Adrenal gland (tissue), 12 donors: Measurements from ENCODE around the gene DOCK3. TPM values are rescaled to one million over a fixed set of nuclear protein-coding genes. Genes with fewer than 3 reads are reported as not detected.

ENCODE experiments used
- DNase-seq, 7 donors: peaks; one replicate each; pipeline ENCODE4 v3.0.0-alpha.2; 2019 to 2020
- H3K27ac ChIP-seq, 5 donors: fragments of 200-600 bp; sonication (generic) in 4 of 5; 1 replicate in 3 of 5; 2 replicates in 2 of 5; pipeline versions ENCODE4 v1.5.1 to v1.8.0; 2016 to 2020; ENCODE audit warnings: mild to moderate bottlenecking in 1 of 5
- H3K27me3 ChIP-seq: fragments of 200-600 bp; 2 replicates; pipeline ENCODE4 v1.8.0; 2021
- H3K36me3 ChIP-seq, 2 donors: fragments of 200-600 bp; replicated peaks in 1 of 2; 1 replicate in 1 of 2; 2 replicates in 1 of 2; pipeline versions ENCODE4 v1.5.1 to v1.8.0; 2018 to 2022
- H3K4me1 ChIP-seq, 2 donors: fragments of 200-600 bp; replicated peaks in 1 of 2; 1 replicate in 1 of 2; 2 replicates in 1 of 2; pipeline versions ENCODE4 v1.5.1 to v1.8.0; 2018 to 2021
- H3K4me3 ChIP-seq, 4 donors: fragments of 200-600 bp; sonication (generic) in 3 of 4; one replicate each; pipeline ENCODE4 v1.5.1; 2016 to 2018
- H3K9me3 ChIP-seq, 3 donors: fragments of 200-600 bp; sonication (generic) in 1 of 3; replicated peaks in 1 of 3; 1 replicate in 2 of 3; 2 replicates in 1 of 3; pipeline versions ENCODE4 v1.5.1 to v1.8.0; 2016 to 2021
- CTCF ChIP-seq, 6 experiments: fragments of 450-650 bp in 4 of 6; fragments of 200-600 bp in 2 of 6; sonication (generic) in 1 of 6; IDR thresholded peaks; 1 replicate in 5 of 6; 2 replicates in 1 of 6; pipeline versions ENCODE4 v1.5.1 to v1.8.0; 2016 to 2021; ENCODE audit warnings: antibody characterized with exemption in 6 of 6, mild to moderate bottlenecking in 2 of 6, moderate library complexity in 1 of 6
- POLR2A ChIP-seq, 2 donors: fragments of 450-650 bp; IDR thresholded peaks; one replicate each; pipeline ENCODE4 v1.6.1; 2017; ENCODE audit warnings: antibody characterized with exemption in 2 of 2, mild to moderate bottlenecking in 2 of 2, moderate library complexity in 1 of 2
- WGBS, 4 donors: extraction: QIAGEN DNeasy Blood & Tissue Kit in 2 of 4; methylation state at CpG; one replicate each; pipeline versions ENCODE4 v1.1.5 to v1.1.7; 2013 to 2017; 5-methylcytosine and 5-hydroxymethylcytosine counted together
- intact Hi-C, 2 donors: fragments of 100-400 bp; cut with DNase I; formaldehyde crosslinking; loops; one replicate each; pipeline versions ENCODE4 v1.14.1 to v1.15.0; 2022 to 2023
- polyA plus RNA-seq, 3 donors: library from polyadenylated mRNA; stranded (reverse); fragments of 200-250 nt in 2 of 3; fragments of 350-450 nt in 1 of 3; fragmentation: Illumina TruSeq in 1 of 3; extraction: RNeasy Lipid Tissue Mini Kit (QIAGEN cat#74804) in 1 of 3; gene quantifications; one replicate each; pipeline ENCODE4 v1.2.3, GENCODE V29; 2013 to 2014
- total RNA-seq, 9 donors: library from RNA; depleted of rRNA in 4 of 9; stranded (reverse); fragments of >200 nt in 4 of 9; fragments of 120-200 nt in 1 of 9; fragmentation: NEBNext Ultra II Directional in 1 of 9; extraction: Animal tissue kit (Norgen Biotek cat#: 25700) in 1 of 9; gene quantifications; one replicate each; pipeline versions ENCODE4 v1.1.0 to v1.2.4, GENCODE V29; 2013 to 2023
- donor health status: healthy with polysubstance abuse.
- donor health status: Bipolar disorder and iron deficiency.
- donor health status: DM: yes; HTN: yes; CAD: no.
- donor health status: DM: no; HTN: no; CAD: no.
- donor health status: DM: no; HTN: no; CAD: no.
- donor health status: DM: yes; HTN: yes; CAD: no.

DOCK3 gene
- total and polyA plus RNA-seq, 12 donors = 0.72 to 8.6 (median 2.9) TPM

- H3K36me3 ChIP-seq = no peaks in the 10 kb centered on the region
- DNase-seq = peak; percentile 51 to 80 (median 60)
- 54 to 77% (median 68%) methylated on average over 3 of the region's 3 CpGs for WGBS, 4 donors
- H3K27me3 ChIP-seq = no peaks in the 10 kb centered on the region
- no peak overlapping the region for H3K4me3 ChIP-seq
- intact Hi-C loops = no loop called here
- H3K4me1 ChIP-seq = no peaks in the 10 kb centered on the region
- H3K27ac ChIP-seq = no peak overlapping the region
- no peaks in the 10 kb centered on the region for H3K9me3 ChIP-seq
- TF ChIP-seq POLR2A (IDR thresholded peaks at IDR 0.05) (no peak), CTCF (IDR thresholded peaks at IDR 0.05) (peak; percentile 62 to 74 (median 69))
Observed at GRCh38 chr3:51099794-51100535, 425.2 kb downstream of the DOCK3 start.

GRCh38 chr3:51100536-51100851, 425.8 kb downstream of the DOCK3 start:
- Histone ChIP-seq H3K4me3 (no peak overlapping the region), H3K36me3 (no peaks in the 10 kb centered on the region), H3K27ac (no peak overlapping the region), H3K9me3 (no peaks in the 10 kb centered on the region), H3K27me3 (no peaks in the 10 kb centered on the region), H3K4me1 (no peaks in the 10 kb centered on the region)
- TF ChIP-seq POLR2A (IDR thresholded peaks at IDR 0.05) = no peak
- TF ChIP-seq CTCF (IDR thresholded peaks at IDR 0.05) = no peak
- 33 to 66% (median 57%) methylated on average over 1 of the region's 1 CpG for WGBS, 4 donors
- intact Hi-C loops = no loop called here
- DNase-seq = no peak

- no peak overlapping the region for H3K4me3 ChIP-seq
- intact Hi-C loops = no loop called here
- 41 to 64% (median 50%) methylated on average over 1 of the region's 1 CpG for WGBS, 4 donors
- DNase-seq = no peak
- no peaks in the 10 kb centered on the region for H3K9me3 ChIP-seq
- no peak for TF ChIP-seq CTCF (IDR thresholded peaks at IDR 0.05)
- TF ChIP-seq POLR2A (IDR thresholded peaks at IDR 0.05) = no peak
- no peaks in the 10 kb centered on the region for H3K36me3 ChIP-seq
- H3K27me3 ChIP-seq = no peaks in the 10 kb centered on the region
- no peaks in the 10 kb centered on the region for H3K4me1 ChIP-seq
- no peak overlapping the region for H3K27ac ChIP-seq
Observed at GRCh38 chr3:51102396-51102795, 427.7 kb downstream of the DOCK3 start.

- Histone ChIP-seq H3K4me3 (no peak overlapping the region), H3K9me3 (no peaks in the 10 kb centered on the region), H3K27ac (no peak overlapping the region), H3K36me3 (no peaks in the 10 kb centered on the region), H3K4me1 (peaks cover 0 to 6% of the 10 kb centered on the region in 2 donors), H3K27me3 (no peaks in the 10 kb centered on the region)
- no peak for DNase-seq
- 92 to 96% (median 95%) methylated on average over 7 to 9 of the region's 9 CpGs for whole genome bisulfite sequencing, 4 donors
- intact Hi-C loops = no loop called here
- TF ChIP-seq CTCF (IDR thresholded peaks at IDR 0.05) (no peak), POLR2A (IDR thresholded peaks at IDR 0.05) (no peak)
Observed at GRCh38 chr3:51106242-51106876, 431.6 kb downstream of the DOCK3 start.
